Stimulated activated CD8-positive, alpha-beta memory T cell treated with anti-CD3 and anti-CD28 coated beads, Interleukin-7, amount 100 ng/mL, for 4 hours (primary cell): ENCODE data around the gene PRR23E.

Experiments
- DNase-seq, 2 donors: peaks; one replicate each; pipeline ENCODE4 v3.0.0-alpha.2; 2020; ENCODE audit warnings: low read depth in 2 of 2

PRR23E gene

GRCh38 chr3:127209155-127209839 lies 16.4 kb downstream of the PRR23E start:
- no peak for DNase-seq

- DNase-seq: no peak
Observed at GRCh38 chr3:127209840-127210653, 17.1 kb downstream of the PRR23E start.

GRCh38 chr3:127210654-127210943 lies 17.7 kb downstream of the PRR23E start:
- DNase-seq: no peak

- no peak for DNase-seq
Observed at GRCh38 chr3:127211118-127212060, 18.5 kb downstream of the PRR23E start.

- DNase-seq: no peak
Observed at GRCh38 chr3:127212231-127212630, 19.3 kb downstream of the PRR23E start.

GRCh38 chr3:127212711-127213110 lies 19.8 kb downstream of the PRR23E start:
- no peak for DNase-seq

- DNase-seq: no peak
Observed at GRCh38 chr3:127213381-127213918, 20.5 kb downstream of the PRR23E start.

- DNase-seq: no peak
Observed at GRCh38 chr3:127214975-127215374, 22.0 kb downstream of the PRR23E start.

- no peak for DNase-seq
Observed at GRCh38 chr3:127215714-127216414, 22.9 kb downstream of the PRR23E start.

- DNase-seq: no peak
Observed at GRCh38 chr3:127216415-127217261, 23.7 kb downstream of the PRR23E start.

GRCh38 chr3:127217596-127218453 lies 24.9 kb downstream of the PRR23E start:
- DNase-seq: no peak

- DNase-seq: no peak
Observed at GRCh38 chr3:127218454-127218922, 25.6 kb downstream of the PRR23E start.

GRCh38 chr3:127220497-127220896 lies 27.6 kb downstream of the PRR23E start:
- DNase-seq: no peak

GRCh38 chr3:127221037-127221436 lies 28.1 kb downstream of the PRR23E start:
- no peak for DNase-seq

GRCh38 chr3:127221446-127222035 lies 28.6 kb downstream of the PRR23E start:
- no peak for DNase-seq

- DNase-seq: no peak
Observed at GRCh38 chr3:127222163-127222562, 29.2 kb downstream of the PRR23E start.

GRCh38 chr3:127222664-127223063 lies 29.7 kb downstream of the PRR23E start:
- DNase-seq: no peak

GRCh38 chr3:127224118-127224517 lies 31.2 kb downstream of the PRR23E start:
- no peak for DNase-seq

GRCh38 chr3:127226457-127226856 lies 33.5 kb downstream of the PRR23E start:
- DNase-seq: no peak
